A549 treated with dexamethasone at 1 μM for 4 hours (cell line): ENCODE measurements around the gene C3orf22. TPM values are rescaled to one million over a fixed set of nuclear protein-coding genes. Genes with fewer than 3 reads are reported as not detected.

Experiments
- total RNA-seq: library from RNA; stranded (reverse); fragments of 200-300 nt; extraction: Qiagen RNA extraction; gene quantifications from 5 replicates; pipeline ENCODE4 v1.2.3, GENCODE V29; 2022

C3orf22 gene
- not detected in 5 replicates for total RNA-seq

GRCh38 chr3:126558336-126559071 lies at the start of gene C3orf22:
Gene C3orf22, minus strand, starts transcription at chr3:126558932. Its CDS starts 5,542 bp downstream, at chr3:126553390.

GRCh38 chr3:126523745-126524428 lies 34.8 kb downstream of the C3orf22 start, which contains the start of gene CHST13:
Gene CHST13, plus strand, starts transcription at chr3:126524155. Its CDS starts 178 bp downstream, at chr3:126524333.

GRCh38 chr3:126517291-126517951 lies 41.3 kb downstream of the C3orf22 start, which contains the start of gene UROC1:
Gene UROC1, minus strand, starts transcription at chr3:126517773. Its CDS starts 54 bp downstream, at chr3:126517719.

Other genes starting within 250 kb of the C3orf22 start
- 1.0 to 1.7 TPM (median 1.2 TPM) in 5 replicates for gene KLF15, start 201.5 kb downstream of the C3orf22 start, total RNA-seq
- 0.12 TPM in 1 of 5 replicates, not detected in the others for gene CFAP100, start 164.0 kb downstream of the C3orf22 start, total RNA-seq
- gene ZXDC, start 83.0 kb downstream of the C3orf22 start, total RNA-seq: 6.0 to 9.7 TPM (median 8.8 TPM) in 5 replicates
- not detected in 5 replicates for gene UROC1, start 41.2 kb downstream of the C3orf22 start, total RNA-seq
- 0.59 to 0.88 TPM (median 0.63 TPM) in 5 replicates for gene CHST13, start 34.8 kb downstream of the C3orf22 start, total RNA-seq
- gene TXNRD3, start 96.2 kb upstream of the C3orf22 start, total RNA-seq: 5.6 to 8.2 TPM (median 7.3 TPM) in 5 replicates
- 17.9 to 21.9 TPM (median 19.2 TPM) in 5 replicates for gene CHCHD6, start 145.3 kb upstream of the C3orf22 start, total RNA-seq